Keratinocyte (primary cell): Measurements from ENCODE around the gene PLA2R1. TPM values are rescaled to one million over a fixed set of nuclear protein-coding genes. Genes with fewer than 3 reads are reported as not detected.

Experiments
- DNase-seq: peaks from one replicate; pipeline ENCODE4 v3.0.0-alpha.2; 2011; ENCODE audit warnings: low read depth, missing footprints, low spot score
- FAIRE-seq: peaks from 2 replicates; lab custom pipeline; 2011; peaks lifted over from hg19 to GRCh38; lab: Jason Lieb, UNC
- H2AFZ ChIP-seq: 2 replicates; pipeline ENCODE4 v1.6.0; 2012; ENCODE audit warnings: low read length, control low read depth, inconsistent platforms; ENCODE audit not compliant: control insufficient read depth
- H3K27ac ChIP-seq: 2 replicates; pipeline ENCODE4 v1.5.1; 2011; ENCODE audit warnings: low read length; ENCODE audit not compliant: control insufficient read depth, insufficient read depth
- H3K27me3 ChIP-seq: 3 replicates; pipeline ENCODE4 v1.6.0; 2011; ENCODE audit warnings: low read length; ENCODE audit not compliant: control insufficient read depth, insufficient read depth; ENCODE audit errors: extremely low read depth
- H3K36me3 ChIP-seq, 2 experiments: 2 replicates in 1 of 2; 3 replicates in 1 of 2; pipeline ENCODE4 v1.5.1; 2011; ENCODE audit warnings: low read length in 2 of 2, mild to moderate bottlenecking in 1 of 2; ENCODE audit not compliant: control insufficient read depth in 2 of 2, insufficient read depth in 2 of 2; ENCODE audit errors: extremely low read depth in 1 of 2
- H3K4me1 ChIP-seq: 3 replicates; pipeline ENCODE4 v1.5.1; 2011; ENCODE audit warnings: low read length; ENCODE audit not compliant: control insufficient read depth, insufficient read depth; ENCODE audit errors: extremely low read depth
- H3K4me2 ChIP-seq: 3 replicates; pipeline ENCODE4 v1.6.0; 2011; ENCODE audit warnings: low read depth, low read length; ENCODE audit not compliant: control insufficient read depth, insufficient read depth; ENCODE audit errors: extremely low read depth
- H3K4me3 ChIP-seq, 3 experiments: fragments of 200-600 bp in 1 of 3; sonication (generic) in 1 of 3; 2 replicates in 2 of 3; 3 replicates in 1 of 3; pipeline ENCODE4 v1.5.1; 2011 to 2016; ENCODE audit warnings: low read length in 3 of 3, mild to moderate bottlenecking in 3 of 3, control low read depth in 2 of 3, inconsistent platforms in 1 of 3, low read depth in 1 of 3, mixed read lengths in 1 of 3, mixed run types in 1 of 3, moderate library complexity in 1 of 3; ENCODE audit not compliant: control insufficient read depth in 2 of 3, insufficient read depth in 2 of 3; ENCODE audit errors: extremely low read depth in 1 of 3
- H3K79me2 ChIP-seq: 2 replicates; pipeline ENCODE4 v1.6.0; 2012; ENCODE audit warnings: low read length; ENCODE audit not compliant: control insufficient read depth, insufficient read depth
- H3K9ac ChIP-seq: 3 replicates; pipeline ENCODE4 v1.6.0; 2011; ENCODE audit warnings: low read length; ENCODE audit not compliant: control insufficient read depth, insufficient read depth; ENCODE audit errors: extremely low read depth
- H3K9me1 ChIP-seq: 3 replicates; pipeline ENCODE4 v1.6.0; 2011; ENCODE audit warnings: low read length; ENCODE audit not compliant: control insufficient read depth, insufficient read depth; ENCODE audit errors: extremely low read depth
- H3K9me3 ChIP-seq: 2 replicates; pipeline ENCODE4 v1.5.1; 2012; ENCODE audit warnings: low read depth, low read length; ENCODE audit not compliant: control insufficient read depth
- H4K20me1 ChIP-seq: 3 replicates; pipeline ENCODE4 v1.6.0; 2011; ENCODE audit warnings: low read length; ENCODE audit not compliant: control insufficient read depth, insufficient read depth; ENCODE audit errors: extremely low read depth
- CTCF ChIP-seq, 3 experiments: IDR thresholded peaks in 1 of 3; conservative IDR thresholded peaks in 1 of 3; optimal IDR thresholded peaks in 1 of 3; 2 replicates in 2 of 3; 3 replicates in 1 of 3; pipeline versions ENCODE3 to v1.5.1; 2011; ENCODE audit warnings: low read length in 3 of 3, mild to moderate bottlenecking in 3 of 3, moderate library complexity in 2 of 3, control low read depth in 1 of 3, inconsistent platforms in 1 of 3; ENCODE audit not compliant: insufficient read depth in 2 of 3; ENCODE audit errors: extremely low read depth in 1 of 3
- EZH2 ChIP-seq: IDR thresholded peaks from one replicate; pipeline ENCODE4 v1.6.1; 2012; ENCODE audit warnings: inconsistent platforms, mild to moderate bottlenecking, low read length, moderate library complexity
- dilution Hi-C: fragments of 300-500 bp; cut with MboI; formaldehyde crosslinking; loops from one replicate; pipeline ENCODE4 v1.7.0; 2020; ENCODE audit warnings: low sequenced_read_pairs; ENCODE audit not compliant: extremely low pct_ligation_motif_present
- polyA plus RNA-seq, 5 experiments: library from polyadenylated mRNA; depleted of rRNA in 3 of 5; stranded (reverse) in 3 of 5; stranded (forward) in 1 of 5; unstranded in 1 of 5; fragments of >200 nt; gene quantifications; 1 replicate in 1 of 5; 2 replicates in 3 of 5; 3 replicates in 1 of 5; pipeline versions ENCODE4 v1.2.1 to v1.2.3, GENCODE V29; 2011 to 2012; ENCODE audit warnings: missing spikeins in 2 of 5, low read depth in 1 of 5, low replicate concordance in 1 of 5

PLA2R1 gene
- polyA plus RNA-seq, 1 donor (not counting 4 experiments of a cell fraction or from before 2014, with no cell fraction given), result 12.3 TPM

DNA sequence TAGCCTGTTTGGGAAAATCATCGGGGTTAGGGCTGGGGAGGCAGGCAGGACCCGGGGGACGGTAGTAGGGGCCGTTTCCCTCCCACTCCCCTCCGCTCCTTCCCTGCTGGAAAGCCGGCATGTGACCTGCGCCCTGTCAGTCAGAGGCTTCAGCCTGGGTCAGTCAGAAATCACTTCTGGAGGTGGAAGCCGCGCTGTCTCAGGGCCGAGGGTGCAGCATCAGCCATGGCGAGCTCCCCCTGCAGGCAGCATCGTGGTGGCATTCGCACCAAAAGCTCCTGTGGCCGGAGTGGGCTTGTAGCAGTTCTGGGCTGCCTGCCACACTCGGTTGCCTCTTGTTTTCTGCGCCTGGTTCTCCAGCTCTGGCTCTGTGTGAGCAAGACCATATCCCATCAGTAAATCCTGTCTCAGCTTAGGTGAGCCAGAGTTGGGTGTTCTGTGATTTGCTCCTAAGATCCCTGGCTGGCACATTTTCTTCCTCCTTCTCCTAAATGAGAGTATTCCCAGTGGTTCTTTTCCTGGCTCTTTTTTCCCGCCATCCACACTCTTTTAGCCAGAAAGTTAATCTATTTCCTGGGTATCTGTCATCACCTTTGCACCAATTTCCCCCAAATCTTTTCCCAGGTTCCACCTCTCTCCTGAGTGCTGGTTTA lies 140.5 kb downstream of the PLA2R1 start:
- dilution Hi-C loops, result no loop called here
- H2AFZ ChIP-seq, result peak overlapping the region; percentile 53
- H3K9me1 ChIP-seq, result no peaks in the 10 kb centered on the region
- H3K27ac ChIP-seq, result no peak overlapping the region
- no peaks in the 10 kb centered on the region for H4K20me1 ChIP-seq
- H3K36me3 ChIP-seq, result no peaks in the 10 kb centered on the region
- no peak overlapping the region for H3K9ac ChIP-seq
- no peak overlapping the region for H3K4me3 ChIP-seq
- peak overlapping the region; percentile 18 for H3K4me2 ChIP-seq
- H3K27me3 ChIP-seq, result no peaks in the 10 kb centered on the region
- TF ChIP-seq EZH2 (no peak), CTCF (optimal IDR thresholded peaks at IDR 0.05 in 1 of 3, IDR thresholded peaks at IDR 0.05 in 1 of 3, conservative IDR thresholded peaks at IDR 0.05 in 1 of 3; ENCODE audit: extremely low read depth in 1 of 3, insufficient read depth in 2 of 3, low read length in 3 of 3) (peak; percentile 82 to 96 (median 95))
- H3K9me3 ChIP-seq, result no peaks in the 10 kb centered on the region
- no peaks in the 10 kb centered on the region for H3K79me2 ChIP-seq
- peaks cover 3% of the 10 kb centered on the region for H3K4me1 ChIP-seq
- DNase-seq, result peak; percentile 13
- FAIRE-seq, result no peak

DNA sequence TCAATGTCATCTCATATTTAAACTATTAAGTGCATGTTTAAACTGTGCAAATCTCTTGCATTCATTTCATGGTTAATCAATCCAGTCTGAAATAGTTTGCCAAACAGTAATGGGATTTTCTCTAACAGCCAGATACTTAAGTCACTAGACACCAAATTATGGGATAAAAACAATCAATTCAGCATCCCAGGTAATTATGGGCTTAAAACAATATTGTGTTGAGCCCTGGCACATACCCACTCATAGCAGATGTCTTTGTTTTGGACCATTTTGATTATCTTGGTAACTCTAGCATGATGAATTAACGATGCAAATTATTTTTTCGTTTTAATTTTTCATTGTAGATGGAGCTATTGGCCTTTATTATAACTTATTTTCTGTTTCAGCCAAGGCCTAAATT lies 145.9 kb downstream of the PLA2R1 start:
- TF ChIP-seq EZH2, result no peak
- no peak for TF ChIP-seq CTCF (optimal IDR thresholded peaks at IDR 0.05 in 1 of 3, IDR thresholded peaks at IDR 0.05 in 1 of 3, conservative IDR thresholded peaks at IDR 0.05 in 1 of 3; ENCODE audit: extremely low read depth in 1 of 3, insufficient read depth in 2 of 3, low read length in 3 of 3)
- Histone ChIP-seq H3K4me2 (no peak overlapping the region), H3K4me3 (no peak overlapping the region), H3K36me3 (no peaks in the 10 kb centered on the region), H3K4me1 (no peaks in the 10 kb centered on the region), H2AFZ (no peak overlapping the region), H3K27ac (no peak overlapping the region), H4K20me1 (no peaks in the 10 kb centered on the region), H3K9me1 (no peaks in the 10 kb centered on the region), H3K9ac (no peak overlapping the region), H3K79me2 (no peaks in the 10 kb centered on the region), H3K27me3 (no peaks in the 10 kb centered on the region), H3K9me3 (no peaks in the 10 kb centered on the region)
- dilution Hi-C loops, result no loop called here
- FAIRE-seq, result no peak
- DNase-seq, result no peak
